Measurements from ENCODE around the gene PHACTR2. TPM values are rescaled to one million over a fixed set of nuclear protein-coding genes. Genes with fewer than 3 reads are reported as not detected.

PHACTR2 gene
- total RNA-seq, 1 experiment from 2014 or later, result 27.6 TPM

GRCh38 chr6:143675382-143675900 lies 2.3 kb upstream of the PHACTR2 start:
- ChIA-PET POLR2A (no interaction called here), RAD21 (ENCODE audit: low non-redundant PET in 1 of 2, low total read pairs in 2 of 2, uncharacterized antibody in 2 of 2, unreplicated experiment in 2 of 2) (no interaction called here), CTCF (no interaction called here)
- no TSS peak for BruUV-seq (replicated peaks)
- ATAC-seq (no peak), DNase-seq (ENCODE audit: low read depth, low spot score) (no peak)
- no peaks in the 10 kb centered on the region for H3K9me2 ChIP-seq (ENCODE audit: insufficient read depth)
- intact Hi-C loops (cut with micrococcal nuclease), result loop anchor here (5.0 kb wide), 1 partner anchor 167 kb away; the partner anchor contains the start of gene LTV1
- no peaks in the 10 kb centered on the region for H3K9me3 ChIP-seq (ENCODE audit: control insufficient read depth in 1 of 2, insufficient read depth in 1 of 2, low read depth in 1 of 2, low read length in 2 of 2)
- no peaks in the 10 kb centered on the region for H3K36me3 ChIP-seq (ENCODE audit: control insufficient read depth in 1 of 2, insufficient read depth in 2 of 2, low read length in 2 of 2)
- no peaks in the 10 kb centered on the region for H4K20me1 ChIP-seq (ENCODE audit: insufficient read depth)
- TF ChIP-seq SP1 (IDR thresholded peaks at IDR 0.05; ENCODE audit: low read depth) (no peak), ATF3 (IDR thresholded peaks at IDR 0.05) (no peak), CEBPB (IDR thresholded peaks at IDR 0.05; ENCODE audit: low read depth) (no peak), POLR2AphosphoS5 (IDR thresholded peaks at IDR 0.05; ENCODE audit: low read depth, low read length) (no peak), FOSL1 (IDR thresholded peaks at IDR 0.05; ENCODE audit: low read depth) (no peak), YY1 (IDR thresholded peaks at IDR 0.05; ENCODE audit: extremely low read depth, insufficient replicate concordance, low read depth, low read length) (no peak), ZNF274 (IDR thresholded peaks at IDR 0.05; ENCODE audit: low read depth, low read length) (no peak), ELF1 (IDR thresholded peaks at IDR 0.05; ENCODE audit: borderline replicate concordance, low read depth) (no peak), SRF (IDR thresholded peaks at IDR 0.05; ENCODE audit: low read depth) (no peak), ZFX (IDR thresholded peaks at IDR 0.05) (no peak)
- TF ChIP-seq, protein P1, sequence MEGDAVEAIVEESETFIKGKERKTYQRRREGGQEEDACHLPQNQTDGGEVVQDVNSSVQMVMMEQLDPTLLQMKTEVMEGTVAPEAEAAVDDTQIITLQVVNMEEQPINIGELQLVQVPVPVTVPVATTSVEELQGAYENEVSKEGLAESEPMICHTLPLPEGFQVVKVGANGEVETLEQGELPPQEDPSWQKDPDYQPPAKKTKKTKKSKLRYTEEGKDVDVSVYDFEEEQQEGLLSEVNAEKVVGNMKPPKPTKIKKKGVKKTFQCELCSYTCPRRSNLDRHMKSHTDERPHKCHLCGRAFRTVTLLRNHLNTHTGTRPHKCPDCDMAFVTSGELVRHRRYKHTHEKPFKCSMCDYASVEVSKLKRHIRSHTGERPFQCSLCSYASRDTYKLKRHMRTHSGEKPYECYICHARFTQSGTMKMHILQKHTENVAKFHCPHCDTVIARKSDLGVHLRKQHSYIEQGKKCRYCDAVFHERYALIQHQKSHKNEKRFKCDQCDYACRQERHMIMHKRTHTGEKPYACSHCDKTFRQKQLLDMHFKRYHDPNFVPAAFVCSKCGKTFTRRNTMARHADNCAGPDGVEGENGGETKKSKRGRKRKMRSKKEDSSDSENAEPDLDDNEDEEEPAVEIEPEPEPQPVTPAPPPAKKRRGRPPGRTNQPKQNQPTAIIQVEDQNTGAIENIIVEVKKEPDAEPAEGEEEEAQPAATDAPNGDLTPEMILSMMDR (IDR thresholded peaks at IDR 0.05 in 2 of 3, conservative IDR thresholded peaks at IDR 0.05 in 1 of 3; ENCODE audit: borderline replicate concordance in 1 of 3, insufficient read depth in 1 of 3, low read depth in 2 of 3, low read length in 2 of 3), result no peak
- TF ChIP-seq, protein P2, sequence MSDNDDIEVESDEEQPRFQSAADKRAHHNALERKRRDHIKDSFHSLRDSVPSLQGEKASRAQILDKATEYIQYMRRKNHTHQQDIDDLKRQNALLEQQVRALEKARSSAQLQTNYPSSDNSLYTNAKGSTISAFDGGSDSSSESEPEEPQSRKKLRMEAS (IDR thresholded peaks at IDR 0.05), result no peak
- TF ChIP-seq, protein P3, sequence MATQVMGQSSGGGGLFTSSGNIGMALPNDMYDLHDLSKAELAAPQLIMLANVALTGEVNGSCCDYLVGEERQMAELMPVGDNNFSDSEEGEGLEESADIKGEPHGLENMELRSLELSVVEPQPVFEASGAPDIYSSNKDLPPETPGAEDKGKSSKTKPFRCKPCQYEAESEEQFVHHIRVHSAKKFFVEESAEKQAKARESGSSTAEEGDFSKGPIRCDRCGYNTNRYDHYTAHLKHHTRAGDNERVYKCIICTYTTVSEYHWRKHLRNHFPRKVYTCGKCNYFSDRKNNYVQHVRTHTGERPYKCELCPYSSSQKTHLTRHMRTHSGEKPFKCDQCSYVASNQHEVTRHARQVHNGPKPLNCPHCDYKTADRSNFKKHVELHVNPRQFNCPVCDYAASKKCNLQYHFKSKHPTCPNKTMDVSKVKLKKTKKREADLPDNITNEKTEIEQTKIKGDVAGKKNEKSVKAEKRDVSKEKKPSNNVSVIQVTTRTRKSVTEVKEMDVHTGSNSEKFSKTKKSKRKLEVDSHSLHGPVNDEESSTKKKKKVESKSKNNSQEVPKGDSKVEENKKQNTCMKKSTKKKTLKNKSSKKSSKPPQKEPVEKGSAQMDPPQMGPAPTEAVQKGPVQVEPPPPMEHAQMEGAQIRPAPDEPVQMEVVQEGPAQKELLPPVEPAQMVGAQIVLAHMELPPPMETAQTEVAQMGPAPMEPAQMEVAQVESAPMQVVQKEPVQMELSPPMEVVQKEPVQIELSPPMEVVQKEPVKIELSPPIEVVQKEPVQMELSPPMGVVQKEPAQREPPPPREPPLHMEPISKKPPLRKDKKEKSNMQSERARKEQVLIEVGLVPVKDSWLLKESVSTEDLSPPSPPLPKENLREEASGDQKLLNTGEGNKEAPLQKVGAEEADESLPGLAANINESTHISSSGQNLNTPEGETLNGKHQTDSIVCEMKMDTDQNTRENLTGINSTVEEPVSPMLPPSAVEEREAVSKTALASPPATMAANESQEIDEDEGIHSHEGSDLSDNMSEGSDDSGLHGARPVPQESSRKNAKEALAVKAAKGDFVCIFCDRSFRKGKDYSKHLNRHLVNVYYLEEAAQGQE (IDR thresholded peaks at IDR 0.05; ENCODE audit: low read depth), result no peak
- no peak overlapping the region; the same call in 1 of the 2 replicates for H3K27ac ChIP-seq (ENCODE audit: low read depth, low read length)
- peak overlapping the region; percentile 92 for H3K4me2 ChIP-seq (ENCODE audit: low read length)
- H3K27me3 ChIP-seq (ENCODE audit: insufficient read depth, low read length), result no peaks in the 10 kb centered on the region
- H3K79me2 ChIP-seq (ENCODE audit: insufficient read depth, low read length), result peaks cover 20% of the 10 kb centered on the region
- no peak overlapping the region for H2AFZ ChIP-seq (ENCODE audit: low read depth, low read length, poor library complexity, severe bottlenecking)
- 0 out of 2 replicates have a peak overlapping the region, but pooled peaks have one; percentile 57 for H3K9ac ChIP-seq (ENCODE audit: low read length)
- peaks cover 52 to 66% of the 10 kb centered on the region in 2 experiments for H3K4me1 ChIP-seq (ENCODE audit: control insufficient read depth in 1 of 2, insufficient read depth in 2 of 2, low read length in 2 of 2)
- H3K4me3 ChIP-seq (replicated peaks in 1 of 2; ENCODE audit: low read depth in 1 of 2, low read length in 2 of 2), result no peak overlapping the region
